HCT116 (cell line): ENCODE data around the gene SNTG2. TPM values are rescaled to one million over a fixed set of nuclear protein-coding genes. Genes with fewer than 3 reads are reported as not detected.

Experiments
- ATAC-seq: fragments of 200-7000 bp; cut with Tn5 transposase; 2 replicates; pipeline ENCODE4 v1.9.1; 2020; ENCODE audit warnings: mild to moderate bottlenecking, moderate library complexity
- BruUV-seq: library from RNA; stranded (reverse); fragments of 400-500 nt; replicated peaks from 2 replicates; lab custom pipeline; 2021; lab: Mats Ljungman, UMichigan
- CTCF ChIA-PET: fragments of 300-600 bp; sonication (Branson Sonifier 250); formaldehyde crosslinking; loops from one replicate; lab custom pipeline; 2021; ENCODE audit warnings: antibody characterized with exemption; lab: Charles Lee
- POLR2A ChIA-PET: fragments of 300-600, 350-600 bp; sonication (Branson Sonifier 250); formaldehyde crosslinking; loops from one replicate; lab custom pipeline; 2021; ENCODE audit warnings: antibody characterized with exemption; lab: Charles Lee
- RAD21 ChIA-PET, 2 experiments: fragments of 300-600 bp; sonication (Branson Sonifier 250); formaldehyde crosslinking; loops; one replicate each; lab custom pipeline; 2023; ENCODE audit warnings: low total read pairs in 2 of 2; ENCODE audit not compliant: uncharacterized antibody in 2 of 2, unreplicated experiment in 2 of 2, low non-redundant PET in 1 of 2; lab: Charles Lee
- DNase-seq: peaks from one replicate; pipeline ENCODE4 v3.0.0-alpha.2; 2010; ENCODE audit warnings: low read depth, low spot score
- H2AFZ ChIP-seq: fragments of 200-600 bp; shearing (Covaris generic), sonication (generic); 2 replicates; pipeline ENCODE4 v1.6.1; 2017; ENCODE audit warnings: low read depth, mixed run types, mixed read lengths, antibody characterized with exemption, low read length; ENCODE audit not compliant: poor library complexity, severe bottlenecking
- H3K27ac ChIP-seq: 2 replicates; pipeline ENCODE4 v1.5.1; 2012; ENCODE audit warnings: low read depth, low read length
- H3K27me3 ChIP-seq: fragments of 200-600 bp; sonication (generic); 2 replicates; pipeline ENCODE4 v1.6.1; 2016; ENCODE audit warnings: mixed run types, low read length, mixed read lengths; ENCODE audit not compliant: insufficient read depth
- H3K36me3 ChIP-seq, 2 experiments: fragments of 200-500 bp in 1 of 2; fragments of 200-600 bp in 1 of 2; sonication (Bioruptor generic) in 1 of 2; sonication (generic) in 1 of 2; 2 replicates each; pipeline versions ENCODE4 v1.5.1 to v1.6.1; 2014 to 2016; ENCODE audit warnings: low read length in 2 of 2, inconsistent platforms in 1 of 2, mixed read lengths in 1 of 2, mixed run types in 1 of 2; ENCODE audit not compliant: insufficient read depth in 2 of 2, control insufficient read depth in 1 of 2
- H3K4me1 ChIP-seq, 2 experiments: fragments of 200-600 bp in 1 of 2; sonication (generic) in 1 of 2; 2 replicates each; pipeline versions ENCODE4 v1.5.1 to v1.6.1; 2012 to 2017; ENCODE audit warnings: low read length in 2 of 2, inconsistent platforms in 1 of 2, mild to moderate bottlenecking in 1 of 2, mixed read lengths in 1 of 2, mixed run types in 1 of 2, moderate library complexity in 1 of 2; ENCODE audit not compliant: insufficient read depth in 2 of 2, control insufficient read depth in 1 of 2
- H3K4me2 ChIP-seq: fragments of 200-600 bp; sonication (generic); 2 replicates; pipeline ENCODE4 v1.6.1; 2017; ENCODE audit warnings: mixed run types, low read length, mixed read lengths
- H3K4me3 ChIP-seq, 2 experiments: fragments of 200-600 bp in 1 of 2; sonication (generic) in 1 of 2; replicated peaks in 1 of 2; 2 replicates each; pipeline ENCODE4 v1.5.1; 2011 to 2016; ENCODE audit warnings: low read length in 2 of 2, control low read depth in 1 of 2, low read depth in 1 of 2, mild to moderate bottlenecking in 1 of 2, mixed read lengths in 1 of 2, mixed run types in 1 of 2
- H3K79me2 ChIP-seq: fragments of 200-600 bp; sonication (generic); 2 replicates; pipeline ENCODE4 v1.6.1; 2017; ENCODE audit warnings: mild to moderate bottlenecking, mixed run types, low read length, moderate library complexity, mixed read lengths; ENCODE audit not compliant: insufficient read depth
- H3K9ac ChIP-seq: fragments of 200-600 bp; sonication (generic); 2 replicates; pipeline ENCODE4 v1.6.1; 2016; ENCODE audit warnings: low read length, mixed read lengths
- H3K9me2 ChIP-seq: fragments of 200-600 bp; sonication (generic), shearing (Covaris generic); 2 replicates; pipeline ENCODE4 v1.6.1; 2017; ENCODE audit warnings: mixed run types, mild to moderate bottlenecking, moderate library complexity; ENCODE audit not compliant: insufficient read depth
- H3K9me3 ChIP-seq, 2 experiments: fragments of 200-500 bp in 1 of 2; fragments of 200-600 bp in 1 of 2; sonication (Bioruptor generic) in 1 of 2; sonication (generic) in 1 of 2; 2 replicates each; pipeline ENCODE4 v1.6.1; 2014 to 2017; ENCODE audit warnings: low read length in 2 of 2, mixed read lengths in 2 of 2, inconsistent platforms in 1 of 2, low read depth in 1 of 2, mild to moderate bottlenecking in 1 of 2, mixed run types in 1 of 2, moderate library complexity in 1 of 2; ENCODE audit not compliant: control insufficient read depth in 1 of 2, insufficient read depth in 1 of 2
- H4K20me1 ChIP-seq: fragments of 200-600 bp; sonication (generic), shearing (Covaris generic); 2 replicates; pipeline ENCODE4 v1.6.1; 2017; ENCODE audit warnings: mixed run types, mild to moderate bottlenecking, moderate library complexity; ENCODE audit not compliant: insufficient read depth
- ATF3 ChIP-seq: IDR thresholded peaks from 2 replicates; pipeline ENCODE4 v1.6.1; 2012
- CBX3 ChIP-seq: IDR thresholded peaks from 2 replicates; pipeline ENCODE4 v1.6.1; 2012; ENCODE audit warnings: low read depth
- CEBPB ChIP-seq: IDR thresholded peaks from 2 replicates; pipeline ENCODE4 v1.6.1; 2012; ENCODE audit warnings: low read depth
- EGR1 ChIP-seq: IDR thresholded peaks from 2 replicates; pipeline ENCODE4 v1.6.1; 2012; ENCODE audit warnings: low read depth
- ELF1 ChIP-seq: IDR thresholded peaks from 2 replicates; pipeline ENCODE4 v1.6.1; 2012; ENCODE audit warnings: low read depth, borderline replicate concordance
- EZH2 ChIP-seq: fragments of 200-600 bp; sonication (generic); IDR thresholded peaks from 2 replicates; pipeline ENCODE4 v1.6.1; 2017; ENCODE audit warnings: antibody characterized with exemption, mixed run types
- EZH2phosphoT487 ChIP-seq: fragments of 200-600 bp; IDR thresholded peaks from 2 replicates; pipeline ENCODE4 v1.6.1; 2018; ENCODE audit warnings: antibody characterized with exemption, borderline replicate concordance
- FOSL1 ChIP-seq: IDR thresholded peaks from 2 replicates; pipeline ENCODE4 v1.6.1; 2012; ENCODE audit warnings: low read depth
- JUND ChIP-seq: IDR thresholded peaks from 2 replicates; pipeline ENCODE4 v1.6.1; 2012
- MAX ChIP-seq: IDR thresholded peaks from 2 replicates; pipeline ENCODE4 v1.6.1; 2012
- RAD21 ChIP-seq: IDR thresholded peaks from 2 replicates; pipeline ENCODE4 v1.6.1; 2012; ENCODE audit warnings: low read depth, mild to moderate bottlenecking
- SIN3A ChIP-seq: IDR thresholded peaks from 2 replicates; pipeline ENCODE4 v1.6.1; 2012; ENCODE audit warnings: low read depth
- SP1 ChIP-seq: IDR thresholded peaks from 2 replicates; pipeline ENCODE4 v1.6.1; 2012; ENCODE audit warnings: low read depth
- SRF ChIP-seq: IDR thresholded peaks from 2 replicates; pipeline ENCODE4 v1.6.1; 2012; ENCODE audit warnings: low read depth
- TCF7L2 ChIP-seq: IDR thresholded peaks from 2 replicates; pipeline ENCODE4 v1.7.0; 2011; ENCODE audit warnings: borderline replicate concordance, inconsistent platforms; ENCODE audit not compliant: insufficient read depth, insufficient read length; ENCODE audit errors: extremely low read depth
- YY1 ChIP-seq: IDR thresholded peaks from 2 replicates; pipeline ENCODE4 v1.6.1; 2011; ENCODE audit warnings: low read length, low read depth, moderate library complexity, mild to moderate bottlenecking; ENCODE audit not compliant: insufficient replicate concordance; ENCODE audit errors: extremely low read depth
- ZBTB33 ChIP-seq: IDR thresholded peaks from 2 replicates; pipeline ENCODE4 v1.6.1; 2011; ENCODE audit warnings: mild to moderate bottlenecking, low read length, moderate library complexity; ENCODE audit not compliant: insufficient replicate concordance; ENCODE audit errors: extremely low read depth
- ZNF274 ChIP-seq: fragments of 200-500 bp; sonication (Bioruptor generic); IDR thresholded peaks from 2 replicates; pipeline ENCODE4 v1.6.1; 2014; ENCODE audit warnings: mild to moderate bottlenecking, low read depth, low read length, inconsistent platforms
- intact Hi-C: fragments of 100-400 bp; cut with micrococcal nuclease; formaldehyde crosslinking; loops from 2 replicates; pipeline ENCODE4 v1.10.0; 2022
- total RNA-seq: library from RNA; stranded (reverse); gene quantifications from one replicate; pipeline ENCODE4 v1.2.1, GENCODE V29; 2021; ENCODE audit not compliant: unreplicated experiment

The SNTG2 gene
- total RNA-seq, 1 experiment from 2014 or later: not detected

GRCh38 chr2:1168846-1169245, 218.2 kb downstream of the SNTG2 start:
- RAD21 ChIA-PET: no interaction called here
- no TSS peak for BruUV-seq
- CTCF ChIA-PET: no interaction called here
- intact Hi-C loops: no loop called here
- no peak overlapping the region for H2AFZ ChIP-seq
- no peak overlapping the region for H3K4me2 ChIP-seq
- no peak overlapping the region for H3K9ac ChIP-seq
- no peaks in the 10 kb centered on the region for H3K79me2 ChIP-seq
- no peaks in the 10 kb centered on the region for H3K4me1 ChIP-seq
- no peak for TF ChIP-seq MAX
- TF ChIP-seq ZBTB33: no peak
- TF ChIP-seq YY1: no peak
- no peak for TF ChIP-seq SP1
- TF ChIP-seq JUND: no peak
- TF ChIP-seq EZH2: no peak
- no peak for TF ChIP-seq TCF7L2
- TF ChIP-seq EZH2phosphoT487: no peak
- no peak for TF ChIP-seq ZNF274
- no peak for TF ChIP-seq CEBPB
- no peak for TF ChIP-seq FOSL1
- no peak for TF ChIP-seq SRF
- no peak for TF ChIP-seq ELF1
- no peak for TF ChIP-seq CBX3
- no peak for TF ChIP-seq ATF3
- TF ChIP-seq EGR1: no peak
- no peak for TF ChIP-seq SIN3A
- TF ChIP-seq RAD21: no peak
- no peaks in the 10 kb centered on the region for H3K36me3 ChIP-seq
- no peak overlapping the region for H3K27ac ChIP-seq
- no peak for ATAC-seq
- POLR2A ChIA-PET: no interaction called here
- no peak for DNase-seq
- no peaks in the 10 kb centered on the region for H3K9me3 ChIP-seq
- H4K20me1 ChIP-seq: no peaks in the 10 kb centered on the region
- H3K9me2 ChIP-seq: no peaks in the 10 kb centered on the region
- peaks cover 4% of the 10 kb centered on the region; the same call in 1 of the 2 replicates for H3K27me3 ChIP-seq
- no peak overlapping the region for H3K4me3 ChIP-seq
